Posterior cingulate gyrus (tissue), 11 donors: Measurements from ENCODE around the gene POLDIP2.

Experiments used
- DNase-seq, 10 donors: peaks; one replicate each; pipeline versions ENCODE4 v3.0.0 to v3.0.0-alpha.2; 2020 to 2021; ENCODE audit warnings: mixed read lengths in 3 of 10
- intact Hi-C: fragments of 100-400 bp; cut with DNase I; formaldehyde crosslinking; loops from one replicate; pipeline ENCODE4 v1.15.1; 2023

The POLDIP2 gene

DNA sequence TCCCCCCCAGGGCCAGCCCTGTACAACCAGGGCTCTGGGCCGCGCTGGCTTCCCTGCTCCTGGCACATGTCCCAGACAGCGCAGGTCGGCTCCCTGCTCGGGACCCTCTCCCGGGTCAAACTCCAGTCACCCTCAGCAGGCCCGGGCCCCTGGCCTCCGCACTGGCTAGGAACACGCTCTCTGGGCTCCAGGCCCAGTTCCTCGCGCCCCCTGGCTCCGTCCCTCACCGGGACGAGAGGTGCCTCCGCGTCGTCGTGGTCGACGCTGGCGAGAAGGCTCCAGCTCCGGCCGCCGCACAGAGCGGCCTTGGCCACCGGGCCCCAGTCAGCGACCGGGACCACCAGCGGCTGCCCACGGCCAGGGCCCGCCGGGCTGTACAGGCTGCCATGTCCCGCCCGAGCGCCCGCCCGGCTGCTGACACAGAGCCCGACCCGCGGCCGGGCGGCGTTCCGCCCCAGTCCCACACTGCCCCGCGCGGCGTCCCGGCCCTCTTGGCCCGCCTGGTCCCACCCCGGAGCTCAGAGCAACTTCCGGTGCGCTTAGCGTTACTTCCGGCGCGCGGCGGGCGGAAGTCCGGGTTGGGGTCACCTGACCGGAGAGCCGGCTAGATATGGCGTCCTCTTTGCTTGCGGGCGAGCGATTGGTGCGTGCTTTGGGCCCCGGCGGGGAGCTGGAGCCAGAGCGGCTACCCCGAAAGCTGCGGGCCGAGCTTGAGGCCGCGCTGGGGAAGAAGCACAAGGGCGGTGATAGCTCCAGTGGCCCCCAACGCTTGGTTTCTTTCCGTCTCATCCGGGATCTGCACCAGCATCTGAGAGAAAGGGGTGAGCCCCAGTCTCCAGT lies at the start of gene POLDIP2:
POLDIP2 (minus strand) TSS at position 467 of the 840 bp plus-strand sequence; CDS start at position 388, 79 bp downstream.
- intact Hi-C loops, result loop anchor here (1.0 kb wide), 1 partner anchor 22 kb away; the partner anchor contains the start of genes IFT20 and TNFAIP1
- peak; percentile 92 to 99 (median 96) for DNase-seq

- intact Hi-C loops, result no loop called here
- peak in 1 of 10 donors; percentile 85 for DNase-seq
These were observed 49.1 kb upstream of the POLDIP2 start for GRCh38 chr17:28406473-28406814.

DNA sequence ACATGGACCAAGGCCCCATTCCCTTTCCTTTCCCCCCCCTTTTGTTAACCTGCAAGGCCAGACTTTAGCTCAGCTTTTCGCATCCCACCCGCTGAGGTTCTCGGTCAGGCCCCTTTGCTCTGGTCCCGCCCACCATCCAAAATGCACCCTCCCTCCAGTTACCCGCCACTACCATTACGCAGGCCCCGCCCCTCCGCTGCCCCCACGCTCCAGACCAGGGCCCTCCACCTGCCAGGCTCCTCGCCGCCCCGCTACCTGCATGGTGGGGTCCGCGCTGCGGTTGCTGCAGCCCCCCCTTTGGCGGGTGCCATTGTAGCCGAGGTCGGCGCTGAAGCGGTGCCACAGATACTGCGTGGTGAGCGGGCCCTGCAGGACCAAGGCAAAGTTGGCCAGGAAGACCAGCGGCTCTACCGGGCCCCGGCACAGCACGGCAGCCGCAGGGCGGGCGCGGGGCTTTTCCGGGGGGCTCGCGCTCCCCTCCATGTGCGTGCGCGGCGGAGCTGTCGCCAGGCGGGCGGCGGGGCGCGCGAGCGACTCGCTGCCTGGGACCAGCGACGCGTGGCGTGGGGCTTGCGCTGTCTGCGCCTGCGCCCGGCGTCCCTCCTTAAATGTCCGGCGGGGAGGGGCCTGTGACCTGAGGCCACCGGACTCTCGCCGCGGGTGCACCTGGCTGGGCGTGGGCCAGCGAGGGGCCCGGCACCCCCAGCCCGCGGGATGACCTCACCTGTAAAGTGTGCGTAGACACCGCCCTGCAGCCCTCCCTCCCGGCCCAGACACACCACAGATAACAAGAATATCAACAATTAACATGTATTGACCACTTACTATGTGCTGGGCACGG lies 48.5 kb upstream of the POLDIP2 start, which contains the start of gene SLC46A1:
SLC46A1 (minus strand) TSS at position 581 of the 841 bp plus-strand sequence; CDS start at position 483, 98 bp downstream.
- peak; percentile 46 to 96 (median 72) for DNase-seq
- intact Hi-C loops, result no loop called here

DNA sequence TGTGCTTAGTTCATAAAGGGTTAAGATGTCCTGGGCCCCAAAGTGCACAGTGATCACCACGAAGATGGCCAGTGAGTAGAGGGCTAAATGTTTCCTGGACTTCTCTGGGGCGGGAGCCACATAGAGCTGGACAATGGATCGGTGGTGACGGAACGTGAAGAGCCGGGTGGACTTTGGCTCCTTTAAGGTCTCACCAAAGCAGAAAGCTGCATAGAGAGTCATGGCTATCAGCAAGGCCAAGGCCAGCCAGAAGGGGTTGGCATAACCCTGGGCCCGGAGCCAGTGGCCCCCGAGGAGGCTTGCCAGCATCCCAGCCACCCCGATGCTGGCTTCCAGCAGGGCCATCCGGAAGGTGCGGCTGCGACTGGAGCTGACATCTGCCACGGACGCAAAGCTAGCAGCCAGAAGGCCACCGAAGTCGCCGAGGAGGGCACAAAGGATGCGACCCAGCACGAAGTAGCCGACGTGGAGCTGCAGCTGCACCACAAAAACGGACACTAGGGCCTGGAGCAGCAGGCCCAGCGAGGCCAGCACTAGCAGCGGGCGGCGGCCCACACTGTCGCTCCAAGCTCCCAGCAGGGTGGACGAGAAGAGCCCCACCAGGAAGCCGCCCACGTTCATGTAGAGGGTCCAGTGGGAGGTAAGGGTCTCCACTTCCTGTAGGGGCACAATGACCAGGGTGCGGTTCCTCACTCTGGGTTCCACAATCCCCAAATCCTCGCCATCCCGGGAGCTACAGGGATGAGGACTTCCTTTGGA lies 47.7 kb upstream of the POLDIP2 start:
- intact Hi-C loops, result no loop called here
- DNase-seq, result peak in 4 of 10 donors; percentile 27 to 88 (median 82)

DNA sequence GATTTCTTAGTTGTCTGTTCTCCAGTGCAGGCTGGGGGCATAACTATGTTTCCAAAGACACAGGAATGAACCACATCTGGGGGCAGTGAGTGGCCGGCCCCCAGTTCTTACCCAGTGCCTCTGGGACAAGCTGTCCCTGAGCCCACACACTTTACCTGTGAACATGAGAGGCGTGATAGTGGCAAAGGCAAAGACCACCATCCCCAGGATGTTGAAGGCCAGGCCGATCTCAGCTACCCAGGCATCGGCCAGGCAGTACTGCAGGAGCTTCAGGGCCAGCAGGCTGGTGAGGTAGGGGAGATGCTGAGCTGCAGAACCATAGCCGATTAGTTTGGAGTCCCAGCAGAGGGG lies 47.1 kb upstream of the POLDIP2 start:
- intact Hi-C loops, result no loop called here
- DNase-seq, result no peak

DNA sequence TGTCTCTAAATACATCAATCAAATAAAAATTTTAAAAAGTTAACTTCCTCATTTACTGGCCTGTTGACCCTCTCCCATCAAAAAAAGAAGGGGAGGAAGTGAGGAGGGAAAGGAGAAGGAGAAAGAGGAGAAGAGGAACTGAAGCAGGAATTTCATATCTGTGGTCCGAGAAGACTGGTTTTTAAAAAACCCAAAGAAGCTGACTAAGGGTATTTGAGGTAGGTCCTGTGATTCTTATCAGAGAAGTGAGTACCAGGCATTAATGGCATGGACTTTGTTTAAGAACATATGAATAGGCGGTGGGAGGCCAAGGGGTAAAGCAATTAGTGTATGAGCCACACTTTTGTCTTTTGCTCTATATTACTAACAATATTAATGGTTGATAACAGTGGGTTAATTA lies 46.7 kb upstream of the POLDIP2 start:
- intact Hi-C loops, result no loop called here
- DNase-seq, result no peak

- no peak for DNase-seq
- intact Hi-C loops, result no loop called here
These were observed 45.5 kb upstream of the POLDIP2 start for GRCh38 chr17:28402844-28403243.

DNA sequence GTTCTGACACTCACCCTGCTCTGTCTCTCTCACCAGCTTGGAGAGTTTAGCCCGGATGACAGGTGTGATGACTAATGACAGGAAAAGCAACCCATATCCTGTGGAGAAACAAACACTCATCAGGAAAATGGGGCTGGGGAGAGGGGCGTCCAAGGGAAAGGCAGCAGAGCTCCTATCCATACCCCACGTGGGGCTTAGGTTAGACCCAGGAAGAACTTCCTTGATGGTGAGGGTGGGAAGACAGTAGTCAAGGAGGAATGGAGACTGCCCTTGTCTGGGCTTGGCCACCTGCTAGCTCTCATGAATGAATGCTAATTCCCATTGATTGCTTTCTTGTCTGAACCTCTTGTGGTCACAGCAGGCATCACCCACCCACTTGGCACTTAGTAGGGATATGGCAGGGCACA lies 44.9 kb upstream of the POLDIP2 start:
- DNase-seq, result no peak
- intact Hi-C loops, result no loop called here

GRCh38 chr17:28399808-28400207 lies 42.5 kb upstream of the POLDIP2 start:
- intact Hi-C loops, result no loop called here
- no peak for DNase-seq

DNA sequence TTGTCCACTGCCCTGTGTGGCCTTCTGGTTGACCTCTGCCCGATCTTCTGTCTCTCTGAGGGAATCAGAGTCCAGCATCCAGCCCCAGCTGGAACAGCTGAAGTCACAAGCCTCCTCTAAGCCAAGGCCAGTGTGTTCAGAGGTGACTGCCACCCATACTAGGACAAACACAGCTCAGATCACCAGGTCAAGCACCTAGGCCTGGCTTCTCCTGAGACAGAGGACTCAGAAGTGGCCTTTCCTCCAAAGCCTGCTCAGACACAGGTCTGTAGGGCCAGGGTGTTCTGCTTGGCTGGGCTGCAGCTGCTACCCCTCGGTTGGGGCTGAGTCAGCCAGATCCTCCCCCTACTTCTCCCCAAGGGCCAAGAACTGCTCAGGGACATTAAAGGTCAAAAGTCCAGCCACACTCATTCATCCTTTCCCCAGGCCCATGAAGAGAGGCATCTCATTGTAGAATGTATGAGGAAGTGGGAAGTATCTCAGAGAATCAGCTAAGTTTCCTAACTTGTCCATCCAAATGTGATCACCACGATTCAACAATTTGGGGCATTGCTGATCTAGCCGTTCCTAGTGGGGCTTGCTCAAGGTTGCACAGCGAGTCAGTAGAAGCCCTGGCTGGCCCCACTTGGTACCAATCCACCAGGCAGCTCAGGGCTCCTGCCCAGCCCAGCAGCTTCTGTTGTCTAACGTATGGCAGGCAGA lies 41.1 kb upstream of the POLDIP2 start:
- intact Hi-C loops, result no loop called here
- DNase-seq, result no peak

DNA sequence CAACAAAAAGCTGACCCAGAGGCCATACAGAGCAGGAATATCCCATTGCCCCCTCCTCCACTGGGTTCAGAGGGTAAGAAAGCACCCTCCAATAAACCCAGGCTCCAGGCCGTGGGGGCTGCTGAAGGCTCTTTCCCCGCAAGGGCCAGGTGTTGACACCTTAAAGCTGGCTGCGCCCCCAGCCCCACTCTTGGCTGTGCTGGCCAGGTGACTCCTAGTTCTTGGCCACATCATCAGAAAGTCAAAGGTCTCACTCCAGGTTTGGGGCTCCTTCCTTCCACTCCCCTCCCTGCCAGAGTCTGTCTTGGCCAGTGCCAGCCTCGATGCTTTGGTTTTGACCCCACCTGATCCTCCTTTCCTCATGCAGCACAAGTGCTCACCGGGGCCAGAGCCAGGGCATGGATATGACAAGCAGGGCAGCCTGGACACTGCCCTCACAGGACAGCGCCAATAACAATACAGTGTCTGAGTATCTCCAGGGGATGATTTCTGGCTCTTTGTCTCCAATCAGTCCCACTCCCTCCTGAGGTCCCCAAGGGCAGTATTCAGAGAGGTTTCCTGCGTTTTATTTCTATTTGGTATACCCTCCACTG lies 40.5 kb upstream of the POLDIP2 start:
- intact Hi-C loops, result no loop called here
- DNase-seq, result no peak

- DNase-seq, result no peak
- intact Hi-C loops, result no loop called here
These were observed 39.9 kb upstream of the POLDIP2 start for GRCh38 chr17:28397275-28397674.

- intact Hi-C loops, result no loop called here
- DNase-seq, result no peak
These were observed 39.4 kb upstream of the POLDIP2 start for GRCh38 chr17:28396635-28397239.

- intact Hi-C loops, result no loop called here
- DNase-seq, result no peak
These were observed 38.6 kb upstream of the POLDIP2 start for GRCh38 chr17:28395968-28396367.

DNA sequence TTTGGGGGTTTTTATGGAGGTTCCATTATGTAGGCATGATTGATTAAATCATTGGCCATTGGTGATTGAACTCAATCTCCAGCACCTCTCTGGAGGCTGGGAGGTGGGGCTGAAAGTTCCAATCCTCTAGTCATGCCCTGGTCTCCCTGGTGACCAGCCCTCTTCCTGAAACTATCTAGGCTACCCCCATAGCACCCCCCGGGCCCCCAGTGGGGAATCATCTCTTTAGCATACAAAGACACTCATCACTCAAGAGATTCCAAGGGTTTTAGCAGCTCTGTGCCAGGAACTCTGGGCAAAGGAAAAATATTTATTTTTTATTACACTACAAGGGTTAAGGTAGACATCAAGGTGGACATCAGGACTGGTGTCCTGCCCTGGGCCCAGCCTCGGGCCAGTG lies 38.1 kb upstream of the POLDIP2 start:
- DNase-seq, result no peak
- intact Hi-C loops, result no loop called here

DNA sequence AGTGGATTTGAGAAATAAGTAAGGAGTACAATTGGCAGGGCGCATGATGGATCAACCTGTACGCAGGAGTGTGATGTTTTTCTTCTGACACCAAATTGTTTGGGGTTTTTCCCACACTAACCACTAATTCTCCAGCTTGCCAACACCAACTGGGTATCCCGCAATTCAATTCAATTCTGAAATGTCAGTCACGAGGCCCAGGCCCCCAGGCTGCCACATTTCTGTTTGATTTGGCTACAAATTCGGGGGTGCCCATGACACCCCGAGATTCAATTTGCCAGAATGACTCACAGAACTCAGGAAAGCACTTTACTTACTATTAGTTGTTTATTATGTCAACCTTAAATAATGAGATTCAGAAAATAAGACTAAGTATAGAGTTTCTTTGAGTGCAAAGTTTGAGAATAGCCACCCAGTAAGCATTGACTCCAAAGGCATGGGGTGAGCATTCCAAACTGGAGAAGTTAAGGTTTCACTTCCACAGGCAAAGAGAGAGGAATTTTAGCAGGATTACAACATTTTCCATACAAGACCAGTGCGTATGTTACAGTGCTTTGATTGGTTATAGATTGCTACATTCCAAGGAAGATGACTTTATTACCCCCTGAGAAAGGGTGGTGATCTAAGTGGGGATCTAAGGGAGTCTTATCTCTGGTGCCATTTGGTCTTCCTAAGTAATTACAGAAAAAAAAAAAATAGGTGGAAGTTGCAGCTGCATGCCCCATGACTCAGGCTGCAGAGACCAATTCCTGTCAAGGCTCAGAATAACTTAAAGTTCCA lies 37.2 kb upstream of the POLDIP2 start:
- intact Hi-C loops, result no loop called here
- no peak for DNase-seq

DNA sequence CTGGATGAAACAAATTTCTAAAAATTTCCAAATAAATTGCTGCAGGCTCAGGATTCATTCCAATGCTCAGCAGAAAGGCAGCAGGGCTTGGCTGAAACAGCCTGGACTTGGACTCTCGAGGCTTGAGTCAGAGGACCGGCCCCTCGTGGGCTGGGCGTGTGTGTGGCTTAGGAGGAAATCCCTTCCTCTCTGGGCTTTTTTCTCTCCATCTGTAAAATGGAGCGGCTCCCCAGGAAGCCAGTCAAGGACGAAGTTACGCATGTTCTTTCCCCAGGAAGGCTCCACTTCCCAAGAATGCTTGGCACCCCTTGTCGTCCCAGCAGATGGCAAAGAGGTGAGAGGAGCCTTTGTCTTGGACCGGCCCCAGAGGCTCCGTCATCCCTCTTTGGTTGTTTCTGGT lies 35.2 kb upstream of the POLDIP2 start:
- no peak for DNase-seq

DNA sequence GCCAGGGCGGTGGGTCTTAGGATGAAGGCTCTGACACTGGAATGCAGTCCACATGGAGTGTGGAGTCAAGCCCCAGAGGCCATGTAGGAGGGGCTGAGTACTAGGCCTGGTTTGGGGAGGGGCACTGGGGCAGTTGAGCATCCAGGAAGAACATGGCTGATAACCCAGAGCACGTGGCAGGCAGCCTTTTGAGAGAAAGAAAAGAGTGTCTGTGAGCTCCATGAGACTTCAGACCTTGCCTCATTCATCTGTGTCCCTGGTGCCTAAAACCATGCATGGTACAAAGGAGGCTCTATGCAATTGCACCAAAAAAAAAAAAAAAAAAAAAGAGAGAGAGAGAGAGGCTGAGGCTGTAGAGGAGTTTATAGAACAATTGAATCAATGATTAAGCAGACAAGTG lies 34.1 kb upstream of the POLDIP2 start:
- DNase-seq, result no peak
- intact Hi-C loops, result no loop called here

More for the DNA sequence above, 35.2 kb upstream of the POLDIP2 start:
- intact Hi-C loops, result no loop called here

- intact Hi-C loops, result no loop called here
These were observed 33.7 kb upstream of the POLDIP2 start for GRCh38 chr17:28390984-28391383.

More at GRCh38 chr17:28390984-28391383, 33.7 kb upstream of the POLDIP2 start:
- no peak for DNase-seq
